H9 (cell line): ENCODE results near the gene ALB. TPM values are rescaled to one million over a fixed set of nuclear protein-coding genes. Genes with fewer than 3 reads are reported as not detected.

ENCODE experiments used
- DNase-seq: peaks from one replicate; pipeline ENCODE4 v3.0.0-alpha.2; 2017
- H2AFZ ChIP-seq: one replicate; pipeline ENCODE4 v1.6.1; 2013; ENCODE audit warnings: mild to moderate bottlenecking, low read length, control low read depth, moderate library complexity
- H2AK5ac ChIP-seq: 2 replicates; pipeline ENCODE4 v1.6.1; 2013; ENCODE audit warnings: low read length, control low read depth, mixed read lengths; ENCODE audit not compliant: insufficient read length
- H2BK120ac ChIP-seq: one replicate; pipeline ENCODE4 v1.6.1; 2013; ENCODE audit warnings: low read depth, mild to moderate bottlenecking, low read length, control low read depth, inconsistent platforms; ENCODE audit not compliant: poor library complexity, severe bottlenecking
- H2BK12ac ChIP-seq: 2 replicates; pipeline ENCODE4 v1.6.1; 2013; ENCODE audit warnings: low read length, control low read depth, mixed read lengths, low read depth; ENCODE audit not compliant: insufficient read length
- H2BK15ac ChIP-seq: 2 replicates; pipeline ENCODE4 v1.6.1; 2013; ENCODE audit warnings: low read depth, low read length, control low read depth
- H2BK20ac ChIP-seq: one replicate; pipeline ENCODE4 v1.6.1; 2013; ENCODE audit warnings: low read depth, mild to moderate bottlenecking, low read length, control low read depth, inconsistent platforms; ENCODE audit not compliant: poor library complexity, severe bottlenecking
- H2BK5ac ChIP-seq: 2 replicates; pipeline ENCODE4 v1.6.1; 2013; ENCODE audit warnings: low read length, control low read depth, mixed read lengths; ENCODE audit not compliant: insufficient read length
- H3K14ac ChIP-seq: 2 replicates; pipeline ENCODE4 v1.6.1; 2013; ENCODE audit warnings: low read length, control low read depth; ENCODE audit not compliant: insufficient read depth
- H3K18ac ChIP-seq: 2 replicates; pipeline ENCODE4 v1.6.1; 2013; ENCODE audit warnings: low read depth, mild to moderate bottlenecking, mixed read lengths, low read length, control low read depth; ENCODE audit not compliant: insufficient read length
- H3K23ac ChIP-seq: 2 replicates; pipeline ENCODE4 v1.6.1; 2013; ENCODE audit warnings: low read length, control low read depth, mixed read lengths, low read depth; ENCODE audit not compliant: insufficient read length
- H3K23me2 ChIP-seq: 2 replicates; pipeline ENCODE4 v1.6.1; 2013; ENCODE audit warnings: low read depth, mild to moderate bottlenecking, mixed read lengths, low read length, control low read depth; ENCODE audit not compliant: insufficient read length, poor library complexity, severe bottlenecking
- H3K27ac ChIP-seq: 2 replicates; pipeline ENCODE4 v1.5.1; 2013; ENCODE audit warnings: low read length, control low read depth, mixed read lengths, low read depth; ENCODE audit not compliant: insufficient read length
- H3K27me3 ChIP-seq: 2 replicates; pipeline ENCODE4 v1.6.1; 2013; ENCODE audit warnings: low read length, control low read depth, inconsistent platforms; ENCODE audit not compliant: insufficient read depth
- H3K4ac ChIP-seq: 2 replicates; pipeline ENCODE4 v1.6.1; 2013; ENCODE audit warnings: low read depth, mild to moderate bottlenecking, control low read depth, inconsistent platforms, low read length, moderate library complexity
- H3K4me1 ChIP-seq: 2 replicates; pipeline ENCODE4 v1.6.1; 2013; ENCODE audit warnings: low read length, control low read depth, inconsistent platforms; ENCODE audit not compliant: insufficient read depth
- H3K4me2 ChIP-seq: 2 replicates; pipeline ENCODE4 v1.6.1; 2013; ENCODE audit warnings: low read length, control low read depth, mixed read lengths; ENCODE audit not compliant: insufficient read length, insufficient read depth
- H3K56ac ChIP-seq: 2 replicates; pipeline ENCODE4 v1.6.1; 2013; ENCODE audit warnings: low read depth, mild to moderate bottlenecking, mixed read lengths, low read length, control low read depth; ENCODE audit not compliant: insufficient read length
- H3K79me1 ChIP-seq: 2 replicates; pipeline ENCODE4 v1.6.1; 2013; ENCODE audit warnings: low read depth, mild to moderate bottlenecking, moderate library complexity, low read length, control low read depth, inconsistent platforms; ENCODE audit not compliant: insufficient read depth, poor library complexity, severe bottlenecking
- H3K79me2 ChIP-seq: 2 replicates; pipeline ENCODE4 v1.6.1; 2013; ENCODE audit warnings: low read length, control low read depth, inconsistent platforms; ENCODE audit not compliant: insufficient read depth
- H3K9ac ChIP-seq: 2 replicates; pipeline ENCODE4 v1.6.1; 2013; ENCODE audit warnings: low read length, control low read depth, mixed read lengths; ENCODE audit not compliant: insufficient read length; ENCODE audit errors: extremely low read depth
- H3K9me3 ChIP-seq: one replicate; pipeline ENCODE4 v1.6.1; 2013; ENCODE audit warnings: low read depth, low read length, inconsistent platforms; ENCODE audit not compliant: control insufficient read depth
- H3T11ph ChIP-seq: one replicate; pipeline ENCODE4 v1.6.1; 2013; ENCODE audit warnings: mild to moderate bottlenecking, low read length, control low read depth, inconsistent platforms
- H4K20me1 ChIP-seq: one replicate; pipeline ENCODE4 v1.6.1; 2013; ENCODE audit not compliant: control insufficient read depth, insufficient read length, insufficient read depth
- H4K5ac ChIP-seq: 2 replicates; pipeline ENCODE4 v1.6.1; 2013; ENCODE audit warnings: low read depth, mild to moderate bottlenecking, mixed read lengths, low read length, control low read depth; ENCODE audit not compliant: insufficient read length
- H4K8ac ChIP-seq: replicated peaks from 2 replicates; pipeline ENCODE4 v1.6.1; 2013; ENCODE audit warnings: low read length, control low read depth, mixed read lengths, low read depth; ENCODE audit not compliant: insufficient read length
- H4K91ac ChIP-seq: 2 replicates; pipeline ENCODE4 v1.6.1; 2013; ENCODE audit warnings: low read depth, mild to moderate bottlenecking, moderate library complexity, mixed read lengths, low read length, control low read depth; ENCODE audit not compliant: insufficient read length
- H3K27ac Mint-ChIP-seq, 3 experiments: 2 replicates in 2 of 3; 3 replicates in 1 of 3; pipeline ENCODE4 v1.8.0; 2020 to 2021; ENCODE audit warnings: mixed read lengths in 3 of 3, mild to moderate bottlenecking in 1 of 3, moderate library complexity in 1 of 3
- H3K27me3 Mint-ChIP-seq: 2 replicates; pipeline ENCODE4 v1.8.0; 2021; ENCODE audit warnings: low read depth, mild to moderate bottlenecking, moderate library complexity, mixed read lengths
- H3K36me3 Mint-ChIP-seq, 3 experiments: 2 replicates in 2 of 3; 3 replicates in 1 of 3; pipeline ENCODE4 v1.8.0; 2020 to 2021; ENCODE audit warnings: low read depth in 3 of 3, mixed read lengths in 3 of 3; ENCODE audit not compliant: insufficient read depth in 1 of 3
- H3K4me1 Mint-ChIP-seq, 2 experiments: 2 replicates each; pipeline ENCODE4 v1.8.0; 2020; ENCODE audit warnings: mixed read lengths in 2 of 2
- H3K4me3 Mint-ChIP-seq, 2 experiments: 2 replicates in 1 of 2; 3 replicates in 1 of 2; pipeline ENCODE4 v1.8.0; 2020 to 2021; ENCODE audit warnings: mild to moderate bottlenecking in 2 of 2, mixed read lengths in 2 of 2, moderate library complexity in 1 of 2
- H3K9me3 Mint-ChIP-seq, 2 experiments: 2 replicates in 1 of 2; 3 replicates in 1 of 2; pipeline ENCODE4 v1.8.0; 2020; ENCODE audit warnings: mild to moderate bottlenecking in 2 of 2, mixed read lengths in 2 of 2, moderate library complexity in 1 of 2
- WGBS: extraction: QIAGEN DNeasy Blood & Tissue Kit; methylation state at CpG from one replicate; pipeline ENCODE4 v1.1.7; 2013; ENCODE audit warnings: missing lambda C conversion rate, low lambda C conversion rate, mixed read lengths; ENCODE audit not compliant: insufficient read length; ENCODE audit errors: extremely low coverage; 5-methylcytosine and 5-hydroxymethylcytosine counted together
- total RNA-seq: library from RNA; stranded (reverse); gene quantifications from 2 replicates; pipeline ENCODE4 v1.2.1, GENCODE V29; 2021
- TF ChIP-seq, protein P1 (sequence below): fragments of 200-600 bp; sonication (generic); conservative IDR thresholded peaks from 3 replicates; pipeline ENCODE4 v1.8.0; 2021; ENCODE audit warnings: antibody characterized with exemption, mild to moderate bottlenecking

The ALB gene
- total RNA-seq, 1 experiment from 2014 or later: not detected

DNA sequence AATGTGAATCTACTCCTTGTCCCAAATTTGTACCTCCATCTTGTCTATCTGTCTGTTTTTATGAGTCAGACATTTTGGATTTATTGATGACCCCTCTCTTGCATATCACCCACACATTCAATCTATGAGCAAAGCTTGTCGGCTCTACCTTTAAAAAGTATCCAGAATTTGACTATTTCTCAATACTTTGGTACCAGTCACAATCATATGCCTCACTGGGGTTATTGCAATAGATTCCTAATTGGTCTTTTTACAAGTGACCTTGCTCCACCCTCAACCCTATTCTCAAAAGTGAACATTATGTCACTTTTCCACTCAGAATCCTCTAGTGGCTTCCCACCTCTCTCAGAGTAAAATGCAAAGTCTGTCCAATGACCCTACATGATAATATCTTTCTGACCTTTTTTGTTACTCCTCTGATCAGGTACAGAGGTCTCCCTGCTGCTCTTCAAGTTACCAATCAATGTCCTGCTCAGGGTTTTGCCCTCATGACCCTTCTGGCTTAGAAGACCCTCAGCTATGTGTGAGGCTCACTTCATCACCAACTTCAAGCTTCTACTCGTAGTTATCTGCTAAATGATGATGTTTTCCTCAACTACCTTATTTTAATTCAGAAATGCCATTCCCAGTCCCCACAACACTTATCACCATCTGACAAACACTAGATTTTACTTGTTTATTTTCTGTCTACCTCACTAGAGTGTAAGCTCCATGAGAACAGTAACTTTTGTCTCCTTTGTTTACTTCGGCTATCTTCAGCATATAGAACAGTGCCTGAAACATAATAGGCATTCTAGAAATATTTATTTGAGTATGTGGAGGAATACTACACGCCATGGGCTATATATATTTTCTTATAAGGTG is 54.3 kb downstream of the ALB start:
- Histone ChIP-seq H3K79me2 (no peaks in the 10 kb centered on the region), H3T11ph (no peak overlapping the region), H3K79me1 (no peaks in the 10 kb centered on the region), H3K4me1 (peaks cover 3% of the 10 kb centered on the region; the same call in 1 of the 2 replicates), H4K5ac (no peak overlapping the region), H2BK12ac (no peak overlapping the region), H3K27me3 (no peaks in the 10 kb centered on the region), H4K8ac (no peak overlapping the region), H2AK5ac (no peak overlapping the region), H4K91ac (no peak overlapping the region), H3K9me3 (no peaks in the 10 kb centered on the region), H2BK15ac (no peak overlapping the region), H3K4me2 (no peak overlapping the region), H2BK5ac (no peak overlapping the region), H2BK20ac (no peak overlapping the region), H3K27ac (no peak overlapping the region), H3K9ac (no peak overlapping the region), H4K20me1 (no peaks in the 10 kb centered on the region), H3K56ac (no peak overlapping the region), H3K18ac (no peak overlapping the region), H3K23ac (no peak overlapping the region), H2BK120ac (no peak overlapping the region), H3K23me2 (no peaks in the 10 kb centered on the region), H3K14ac (no peak overlapping the region), H2AFZ (no peak overlapping the region), H3K4ac (no peak overlapping the region)
- Mint-ChIP-seq H3K36me3 (peaks cover 16 to 34% (median 19%) of the 10 kb centered on the region in 3 experiments), H3K27me3 (no peaks in the 10 kb centered on the region), H3K9me3 (peaks cover 6 to 9% of the 10 kb centered on the region in 2 experiments; a peak in 3 of 5 replicates), H3K4me1 (peaks cover 12 to 14% of the 10 kb centered on the region in 2 experiments), H3K27ac (no peak overlapping the region), H3K4me3 (no peak overlapping the region)
- WGBS: no CpG with 5 or more reads among the region's 4 CpGs
- no peak for DNase-seq
- TF ChIP-seq, protein P1, sequence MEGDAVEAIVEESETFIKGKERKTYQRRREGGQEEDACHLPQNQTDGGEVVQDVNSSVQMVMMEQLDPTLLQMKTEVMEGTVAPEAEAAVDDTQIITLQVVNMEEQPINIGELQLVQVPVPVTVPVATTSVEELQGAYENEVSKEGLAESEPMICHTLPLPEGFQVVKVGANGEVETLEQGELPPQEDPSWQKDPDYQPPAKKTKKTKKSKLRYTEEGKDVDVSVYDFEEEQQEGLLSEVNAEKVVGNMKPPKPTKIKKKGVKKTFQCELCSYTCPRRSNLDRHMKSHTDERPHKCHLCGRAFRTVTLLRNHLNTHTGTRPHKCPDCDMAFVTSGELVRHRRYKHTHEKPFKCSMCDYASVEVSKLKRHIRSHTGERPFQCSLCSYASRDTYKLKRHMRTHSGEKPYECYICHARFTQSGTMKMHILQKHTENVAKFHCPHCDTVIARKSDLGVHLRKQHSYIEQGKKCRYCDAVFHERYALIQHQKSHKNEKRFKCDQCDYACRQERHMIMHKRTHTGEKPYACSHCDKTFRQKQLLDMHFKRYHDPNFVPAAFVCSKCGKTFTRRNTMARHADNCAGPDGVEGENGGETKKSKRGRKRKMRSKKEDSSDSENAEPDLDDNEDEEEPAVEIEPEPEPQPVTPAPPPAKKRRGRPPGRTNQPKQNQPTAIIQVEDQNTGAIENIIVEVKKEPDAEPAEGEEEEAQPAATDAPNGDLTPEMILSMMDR: no peak
